ENCODE measurements around the gene KCNK15.

- TF ChIP-seq, protein P1, sequence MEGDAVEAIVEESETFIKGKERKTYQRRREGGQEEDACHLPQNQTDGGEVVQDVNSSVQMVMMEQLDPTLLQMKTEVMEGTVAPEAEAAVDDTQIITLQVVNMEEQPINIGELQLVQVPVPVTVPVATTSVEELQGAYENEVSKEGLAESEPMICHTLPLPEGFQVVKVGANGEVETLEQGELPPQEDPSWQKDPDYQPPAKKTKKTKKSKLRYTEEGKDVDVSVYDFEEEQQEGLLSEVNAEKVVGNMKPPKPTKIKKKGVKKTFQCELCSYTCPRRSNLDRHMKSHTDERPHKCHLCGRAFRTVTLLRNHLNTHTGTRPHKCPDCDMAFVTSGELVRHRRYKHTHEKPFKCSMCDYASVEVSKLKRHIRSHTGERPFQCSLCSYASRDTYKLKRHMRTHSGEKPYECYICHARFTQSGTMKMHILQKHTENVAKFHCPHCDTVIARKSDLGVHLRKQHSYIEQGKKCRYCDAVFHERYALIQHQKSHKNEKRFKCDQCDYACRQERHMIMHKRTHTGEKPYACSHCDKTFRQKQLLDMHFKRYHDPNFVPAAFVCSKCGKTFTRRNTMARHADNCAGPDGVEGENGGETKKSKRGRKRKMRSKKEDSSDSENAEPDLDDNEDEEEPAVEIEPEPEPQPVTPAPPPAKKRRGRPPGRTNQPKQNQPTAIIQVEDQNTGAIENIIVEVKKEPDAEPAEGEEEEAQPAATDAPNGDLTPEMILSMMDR (IDR thresholded peaks at IDR 0.05; ENCODE audit: low read depth, low read length, missing input control) = no peak
- TF ChIP-seq REST (IDR thresholded peaks at IDR 0.05) (no peak), ZBTB33 (IDR thresholded peaks at IDR 0.05) (no peak), RAD21 (IDR thresholded peaks at IDR 0.05) (no peak), GABPA (IDR thresholded peaks at IDR 0.05 in 1 of 2, conservative IDR thresholded peaks at IDR 0.05 in 1 of 2) (no peak), RXRA (IDR thresholded peaks at IDR 0.05) (no peak), MAX (IDR thresholded peaks at IDR 0.05) (no peak)
Measured at GRCh38 chr20:44787299-44787698, 41.6 kb downstream of the KCNK15 start.
